ENCODE results near the gene RSRC2.
"Not testable (repeated sequence)": the region's sequence is repeated elsewhere in the genome, so short reads cannot be mapped to it uniquely, and the experiment has no call there.

The RSRC2 gene

GRCh38 chr12:122526683-122527477 lies at the start of gene RSRC2, which contains the start of gene KNTC1:
Gene RSRC2 (minus strand): TSS chr12:122526936. CDS start chr12:122526853, 83 bp downstream.
Gene KNTC1 (plus strand): TSS chr12:122527249. CDS start chr12:122530064, 2,815 bp downstream.
- peak; percentile 94 for DNase-seq
- H3K4me3 Mint-ChIP-seq = no peak within 1 kb of the TSS
- H3K36me3 Mint-ChIP-seq (ENCODE audit: low read depth) = peaks cover 38% of the 10 kb centered on the region
- H3K27ac Mint-ChIP-seq = no peak within 1 kb of the TSS
- H3K27me3 Mint-ChIP-seq (ENCODE audit: low read depth, poor library complexity) = no peaks in the 10 kb centered on the region
- H3K9me3 Mint-ChIP-seq = no peaks in the 10 kb centered on the region
- no peak for TF ChIP-seq CTCF (IDR thresholded peaks at IDR 0.05)
- H3K4me1 Mint-ChIP-seq = peaks cover 25% of the 10 kb centered on the region

GRCh38 chr12:122571821-122572220 lies 45.1 kb upstream of the RSRC2 start:
- no peak for DNase-seq
- no peaks in the 10 kb centered on the region for H3K9me3 Mint-ChIP-seq
- H3K4me3 Mint-ChIP-seq = no peak overlapping the region
- H3K4me1 Mint-ChIP-seq = no peaks in the 10 kb centered on the region
- peaks cover 50% of the 10 kb centered on the region for H3K36me3 Mint-ChIP-seq (ENCODE audit: low read depth)
- H3K27ac Mint-ChIP-seq = no peak overlapping the region
- no peaks in the 10 kb centered on the region for H3K27me3 Mint-ChIP-seq (ENCODE audit: low read depth, poor library complexity)
- no peak for TF ChIP-seq CTCF (IDR thresholded peaks at IDR 0.05)

- H3K4me1 Mint-ChIP-seq, H3K9me3 Mint-ChIP-seq, H3K27ac Mint-ChIP-seq: not testable (repeated sequence)
Observed at GRCh38 chr12:122570006-122570405, 43.3 kb upstream of the RSRC2 start.

GRCh38 chr12:122569288-122569687 lies 42.6 kb upstream of the RSRC2 start:
- Mint-ChIP-seq H3K4me3 (no peak overlapping the region), H3K9me3 (no peaks in the 10 kb centered on the region), H3K27ac (no peak overlapping the region), H3K4me1 (no peaks in the 10 kb centered on the region), H3K27me3 (ENCODE audit: low read depth, poor library complexity) (no peaks in the 10 kb centered on the region), H3K36me3 (ENCODE audit: low read depth) (peaks cover 41% of the 10 kb centered on the region)
- DNase-seq = no peak
- no peak for TF ChIP-seq CTCF (IDR thresholded peaks at IDR 0.05)

More at GRCh38 chr12:122570006-122570405, 43.3 kb upstream of the RSRC2 start:
- H3K27me3 Mint-ChIP-seq (ENCODE audit: low read depth, poor library complexity); DNase-seq; H3K4me3 Mint-ChIP-seq: not testable (repeated sequence)
- peaks cover 41% of the 10 kb centered on the region for H3K36me3 Mint-ChIP-seq (ENCODE audit: low read depth)

- H3K36me3 Mint-ChIP-seq (ENCODE audit: low read depth) = peaks cover 47% of the 10 kb centered on the region
- DNase-seq; H3K9me3 Mint-ChIP-seq; H3K4me1 Mint-ChIP-seq; H3K27ac Mint-ChIP-seq; H3K4me3 Mint-ChIP-seq; H3K27me3 Mint-ChIP-seq (ENCODE audit: low read depth, poor library complexity): not testable (repeated sequence)
Observed at GRCh38 chr12:122566816-122567215, 40.1 kb upstream of the RSRC2 start.

- Mint-ChIP-seq H3K4me3 (no peak overlapping the region), H3K36me3 (ENCODE audit: low read depth) (peaks cover 54% of the 10 kb centered on the region), H3K9me3 (peaks cover 4% of the 10 kb centered on the region), H3K27ac (no peak overlapping the region), H3K27me3 (ENCODE audit: low read depth, poor library complexity) (no peaks in the 10 kb centered on the region), H3K4me1 (no peaks in the 10 kb centered on the region)
- TF ChIP-seq CTCF (IDR thresholded peaks at IDR 0.05) = no peak
- DNase-seq = no peak
Observed at GRCh38 chr12:122563361-122563760, 36.6 kb upstream of the RSRC2 start.

GRCh38 chr12:122560138-122560537 lies 33.4 kb upstream of the RSRC2 start:
- Mint-ChIP-seq H3K27me3 (ENCODE audit: low read depth, poor library complexity) (no peaks in the 10 kb centered on the region), H3K36me3 (ENCODE audit: low read depth) (peaks cover 73% of the 10 kb centered on the region), H3K4me1 (no peaks in the 10 kb centered on the region), H3K9me3 (peaks cover 4% of the 10 kb centered on the region), H3K27ac (no peak overlapping the region), H3K4me3 (no peak overlapping the region)
- no peak for DNase-seq
- TF ChIP-seq CTCF (IDR thresholded peaks at IDR 0.05) = no peak
